ENCODE results near the gene NOTCH1. TPM values are rescaled to one million over a fixed set of nuclear protein-coding genes. Genes with fewer than 3 reads are reported as not detected.

The NOTCH1 gene
- total RNA-seq, 1 donor, result 10.5 TPM

- H4K20me1 ChIP-seq (ENCODE audit: insufficient read depth, low read length), result no peaks in the 10 kb centered on the region
- no peaks in the 10 kb centered on the region for H3K27me3 ChIP-seq (ENCODE audit: insufficient read depth, low read length)
- H3K36me3 ChIP-seq (ENCODE audit: insufficient read depth, low read length), result no peaks in the 10 kb centered on the region
- no peak for DNase-seq (ENCODE audit: insufficient read length, low spot score, missing footprints)
- no peak for TF ChIP-seq CTCF (IDR thresholded peaks at IDR 0.05; ENCODE audit: extremely low read depth, low read depth, low read length)
- H3K27ac ChIP-seq (ENCODE audit: low read depth, low read length), result no peak overlapping the region
- no peak overlapping the region for H3K4me2 ChIP-seq (ENCODE audit: insufficient read depth, low read length)
- H3K79me2 ChIP-seq (ENCODE audit: insufficient read depth, low read length), result no peaks in the 10 kb centered on the region
- H3K9me3 ChIP-seq (ENCODE audit: low read depth, low read length), result no peaks in the 10 kb centered on the region
- H2AFZ ChIP-seq (ENCODE audit: low read length), result no peak overlapping the region
- no peak overlapping the region for H3K4me3 ChIP-seq (ENCODE audit: insufficient read depth, low read length)
- peaks cover 3% of the 10 kb centered on the region for H3K4me1 ChIP-seq (ENCODE audit: insufficient read depth, low read length)
These were observed 39.8 kb upstream of the NOTCH1 start for GRCh38 chr9:136585531-136586120.

DNA sequence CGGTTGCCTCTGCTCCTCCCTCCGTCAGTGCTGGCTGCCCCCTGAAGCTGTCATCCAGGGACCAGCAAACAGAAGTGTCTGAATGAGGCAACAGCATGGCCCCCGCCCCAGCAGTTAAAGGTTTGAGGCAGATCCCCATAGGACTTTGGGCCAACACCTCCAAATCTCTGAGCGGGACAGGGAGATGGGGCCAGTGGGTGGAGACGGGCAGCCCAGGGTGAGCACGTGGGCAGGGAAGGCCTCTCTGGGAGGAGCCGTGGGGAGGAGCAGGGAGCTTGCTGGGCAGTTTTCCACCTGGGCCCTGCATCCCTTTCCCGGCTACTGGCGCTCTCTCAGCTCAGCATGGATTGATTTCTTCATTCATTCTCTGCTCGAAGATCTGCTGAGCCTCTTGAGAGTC is 39.1 kb upstream of the NOTCH1 start:
- Histone ChIP-seq H3K27ac (ENCODE audit: low read depth, low read length) (no peak overlapping the region), H3K27me3 (ENCODE audit: insufficient read depth, low read length) (no peaks in the 10 kb centered on the region), H3K79me2 (ENCODE audit: insufficient read depth, low read length) (no peaks in the 10 kb centered on the region), H3K4me3 (ENCODE audit: insufficient read depth, low read length) (no peak overlapping the region), H3K9me3 (ENCODE audit: low read depth, low read length) (no peaks in the 10 kb centered on the region), H4K20me1 (ENCODE audit: insufficient read depth, low read length) (no peaks in the 10 kb centered on the region), H3K4me1 (ENCODE audit: insufficient read depth, low read length) (peaks cover 3% of the 10 kb centered on the region), H2AFZ (ENCODE audit: low read length) (no peak overlapping the region), H3K36me3 (ENCODE audit: insufficient read depth, low read length) (no peaks in the 10 kb centered on the region), H3K4me2 (ENCODE audit: insufficient read depth, low read length) (no peak overlapping the region)
- no peak for DNase-seq (ENCODE audit: insufficient read length, low spot score, missing footprints)
- no peak for TF ChIP-seq CTCF (IDR thresholded peaks at IDR 0.05; ENCODE audit: extremely low read depth, low read depth, low read length)

GRCh38 chr9:136584401-136584932 is 38.6 kb upstream of the NOTCH1 start:
- Histone ChIP-seq H3K27me3 (ENCODE audit: insufficient read depth, low read length) (no peaks in the 10 kb centered on the region), H3K36me3 (ENCODE audit: insufficient read depth, low read length) (no peaks in the 10 kb centered on the region), H2AFZ (ENCODE audit: low read length) (no peak overlapping the region), H3K4me3 (ENCODE audit: insufficient read depth, low read length) (no peak overlapping the region), H3K79me2 (ENCODE audit: insufficient read depth, low read length) (no peaks in the 10 kb centered on the region), H3K27ac (ENCODE audit: low read depth, low read length) (no peak overlapping the region), H3K4me2 (ENCODE audit: insufficient read depth, low read length) (no peak overlapping the region), H4K20me1 (ENCODE audit: insufficient read depth, low read length) (no peaks in the 10 kb centered on the region), H3K9me3 (ENCODE audit: low read depth, low read length) (no peaks in the 10 kb centered on the region), H3K4me1 (ENCODE audit: insufficient read depth, low read length) (peaks cover 3% of the 10 kb centered on the region)
- no peak for DNase-seq (ENCODE audit: insufficient read length, low spot score, missing footprints)
- no peak for TF ChIP-seq CTCF (IDR thresholded peaks at IDR 0.05; ENCODE audit: extremely low read depth, low read depth, low read length)

GRCh38 chr9:136582977-136583735 is 37.3 kb upstream of the NOTCH1 start:
- H3K9me3 ChIP-seq (ENCODE audit: low read depth, low read length), result no peaks in the 10 kb centered on the region
- DNase-seq (ENCODE audit: insufficient read length, low spot score, missing footprints), result no peak
- H3K4me3 ChIP-seq (ENCODE audit: insufficient read depth, low read length), result no peak overlapping the region
- H3K36me3 ChIP-seq (ENCODE audit: insufficient read depth, low read length), result no peaks in the 10 kb centered on the region
- H3K27me3 ChIP-seq (ENCODE audit: insufficient read depth, low read length), result no peaks in the 10 kb centered on the region
- H3K79me2 ChIP-seq (ENCODE audit: insufficient read depth, low read length), result no peaks in the 10 kb centered on the region
- H2AFZ ChIP-seq (ENCODE audit: low read length), result no peak overlapping the region
- H3K4me2 ChIP-seq (ENCODE audit: insufficient read depth, low read length), result no peak overlapping the region
- H4K20me1 ChIP-seq (ENCODE audit: insufficient read depth, low read length), result no peaks in the 10 kb centered on the region
- TF ChIP-seq CTCF (IDR thresholded peaks at IDR 0.05; ENCODE audit: extremely low read depth, low read depth, low read length), result no peak
- H3K4me1 ChIP-seq (ENCODE audit: insufficient read depth, low read length), result peaks cover 3% of the 10 kb centered on the region
- H3K27ac ChIP-seq (ENCODE audit: low read depth, low read length), result no peak overlapping the region

Measured in osteoblast (primary cell).